Skeletal muscle cell (primary cell): Measurements from ENCODE around the gene TENT5C.

Source experiments
- DNase-seq: peaks from one replicate; pipeline ENCODE4 v3.0.0-alpha.2; 2010; ENCODE audit warnings: low read depth
- H3K4me3 ChIP-seq: 2 replicates; pipeline ENCODE4 v1.5.1; 2011; ENCODE audit warnings: low read depth, mild to moderate bottlenecking, control low read depth, low read length, moderate library complexity

Gene TENT5C

GRCh38 chr1:117609471-117609911, 3.6 kb downstream of the TENT5C start:
- no peak overlapping the region for H3K4me3 ChIP-seq
- no peak for DNase-seq

DNA sequence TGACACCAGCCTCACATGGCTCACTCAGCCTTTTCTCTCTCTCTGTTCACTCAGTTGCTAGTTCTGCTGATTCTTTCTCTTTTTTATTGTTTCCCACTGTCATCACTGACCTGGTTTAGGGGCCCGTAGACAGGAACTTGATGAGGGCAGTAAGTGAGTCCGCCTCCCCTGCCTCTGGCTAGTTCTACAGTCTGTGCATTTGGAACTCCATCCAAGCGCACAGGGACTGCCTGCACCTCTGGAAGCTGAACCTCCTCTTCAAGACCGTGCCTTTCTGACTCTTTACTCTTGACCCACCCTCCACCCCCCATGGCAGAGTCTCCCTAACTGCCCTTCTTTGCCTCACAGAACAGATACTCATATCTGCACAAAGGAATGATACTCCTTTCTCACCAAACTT, 4.2 kb downstream of the TENT5C start:
- DNase-seq, result no peak
- no peak overlapping the region for H3K4me3 ChIP-seq

GRCh38 chr1:117611121-117611601, 5.3 kb downstream of the TENT5C start:
- DNase-seq, result no peak
- H3K4me3 ChIP-seq, result no peak overlapping the region

DNA sequence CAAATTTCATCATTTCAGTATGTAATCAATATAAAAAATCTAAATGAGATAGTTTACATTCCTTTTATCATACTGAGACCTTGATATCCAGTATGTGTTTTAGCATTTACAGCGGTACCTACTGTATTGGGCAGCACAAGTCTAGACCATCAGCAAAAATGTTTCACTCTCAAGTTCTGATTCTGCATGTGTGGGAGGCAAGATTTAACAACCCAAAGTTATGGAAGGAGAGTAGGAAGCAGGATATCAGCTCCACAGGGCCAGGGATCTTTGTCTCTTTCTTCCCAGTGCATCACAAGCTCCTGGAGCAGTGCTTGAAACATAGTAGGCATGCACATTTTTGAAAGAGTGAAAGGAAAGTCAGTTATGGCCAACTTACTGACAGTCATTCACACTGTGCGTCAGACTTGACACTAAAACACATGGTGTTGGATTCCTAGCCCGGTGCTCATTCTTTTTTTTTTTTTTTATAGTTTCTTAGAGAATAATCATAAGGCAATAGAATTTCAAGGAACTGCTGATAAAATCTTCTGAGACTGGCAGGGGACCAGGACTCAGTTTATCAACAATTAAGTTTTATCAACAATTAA, 6.1 kb downstream of the TENT5C start:
- no peak overlapping the region for H3K4me3 ChIP-seq
- DNase-seq, result no peak

DNA sequence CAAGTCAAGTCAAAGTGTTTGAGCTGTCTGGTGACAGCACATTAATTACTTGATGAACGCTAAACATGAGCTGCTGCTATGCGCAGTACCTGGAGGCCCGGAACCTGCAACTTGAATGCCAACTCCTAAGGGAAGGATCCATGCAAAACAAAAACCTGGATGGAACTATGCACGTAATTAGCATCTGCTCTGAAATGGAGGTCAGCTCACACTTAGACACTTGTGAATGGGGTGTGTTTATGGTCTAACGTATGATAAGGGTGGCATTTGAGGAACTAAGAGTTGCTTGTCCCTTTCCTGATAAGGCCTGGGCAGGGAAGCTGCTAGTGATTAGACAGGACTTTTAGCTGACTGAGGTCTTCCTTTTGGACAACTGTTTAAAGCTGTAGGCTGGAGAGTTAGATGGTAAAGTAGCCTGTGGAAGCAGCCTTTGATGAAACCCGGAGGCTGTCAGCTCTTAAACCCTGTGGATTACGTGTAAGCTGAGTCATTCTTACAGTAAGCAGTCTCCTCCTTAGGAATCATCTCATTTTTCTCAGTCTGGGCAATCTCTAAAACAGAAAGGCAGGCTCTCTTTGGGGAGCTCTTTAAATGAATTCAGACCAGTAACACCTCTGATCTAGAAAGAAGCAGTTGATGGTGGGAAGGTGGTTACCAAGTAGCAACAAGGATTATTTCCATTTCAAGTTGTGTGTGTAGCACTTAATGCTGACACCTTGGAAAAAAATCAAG, 6.8 kb downstream of the TENT5C start:
- peak; percentile 58 for DNase-seq
- H3K4me3 ChIP-seq, result no peak overlapping the region

- no peak for DNase-seq
- H3K4me3 ChIP-seq, result no peak overlapping the region
These were observed 7.6 kb downstream of the TENT5C start for GRCh38 chr1:117613249-117613968.

- H3K4me3 ChIP-seq, result no peak overlapping the region
- no peak for DNase-seq
These were observed 8.3 kb downstream of the TENT5C start for GRCh38 chr1:117613969-117614729.

GRCh38 chr1:117615474-117615873, 9.6 kb downstream of the TENT5C start:
- DNase-seq, result no peak
- no peak overlapping the region for H3K4me3 ChIP-seq

DNA sequence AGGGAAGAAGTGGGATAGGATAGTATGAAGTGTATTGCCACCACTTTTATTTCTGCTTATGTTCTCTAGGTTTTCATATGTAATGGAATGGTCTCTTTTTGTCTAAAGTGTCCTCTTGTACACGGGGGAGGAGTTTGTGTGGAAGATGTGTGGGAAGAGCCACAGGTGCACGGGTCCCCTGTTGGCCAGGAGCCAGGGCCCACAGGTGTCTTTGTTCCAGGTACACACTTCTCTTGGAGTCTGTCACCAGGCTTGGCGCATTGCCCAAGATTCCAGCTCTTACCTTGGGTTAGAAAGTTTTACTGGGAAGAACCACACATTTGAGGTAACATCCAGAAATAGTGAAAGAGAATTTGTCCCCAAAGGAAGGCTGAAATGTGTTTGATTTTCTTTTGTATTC, 10.5 kb downstream of the TENT5C start:
- H3K4me3 ChIP-seq, result no peak overlapping the region
- DNase-seq, result no peak

DNA sequence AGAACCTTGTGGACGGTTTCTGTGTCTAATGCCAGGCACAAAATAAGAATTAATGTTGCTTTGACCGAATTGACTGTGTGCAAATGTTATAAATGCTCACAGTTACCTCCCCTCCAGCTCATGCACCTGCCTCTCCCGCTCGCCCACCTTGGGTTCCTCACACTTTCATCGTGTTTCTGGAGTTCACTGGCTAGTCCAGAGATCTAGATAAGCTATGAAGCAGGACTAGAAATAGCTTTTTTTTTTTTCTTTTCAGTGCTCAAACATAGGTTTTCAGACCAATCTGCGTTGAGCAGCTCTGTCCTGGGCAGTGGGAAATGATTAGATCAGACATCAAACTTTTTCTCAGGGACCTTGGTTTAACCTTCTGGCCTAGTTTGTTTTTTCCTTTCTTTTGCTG, 11.1 kb downstream of the TENT5C start:
- DNase-seq, result no peak
- no peak overlapping the region for H3K4me3 ChIP-seq

DNA sequence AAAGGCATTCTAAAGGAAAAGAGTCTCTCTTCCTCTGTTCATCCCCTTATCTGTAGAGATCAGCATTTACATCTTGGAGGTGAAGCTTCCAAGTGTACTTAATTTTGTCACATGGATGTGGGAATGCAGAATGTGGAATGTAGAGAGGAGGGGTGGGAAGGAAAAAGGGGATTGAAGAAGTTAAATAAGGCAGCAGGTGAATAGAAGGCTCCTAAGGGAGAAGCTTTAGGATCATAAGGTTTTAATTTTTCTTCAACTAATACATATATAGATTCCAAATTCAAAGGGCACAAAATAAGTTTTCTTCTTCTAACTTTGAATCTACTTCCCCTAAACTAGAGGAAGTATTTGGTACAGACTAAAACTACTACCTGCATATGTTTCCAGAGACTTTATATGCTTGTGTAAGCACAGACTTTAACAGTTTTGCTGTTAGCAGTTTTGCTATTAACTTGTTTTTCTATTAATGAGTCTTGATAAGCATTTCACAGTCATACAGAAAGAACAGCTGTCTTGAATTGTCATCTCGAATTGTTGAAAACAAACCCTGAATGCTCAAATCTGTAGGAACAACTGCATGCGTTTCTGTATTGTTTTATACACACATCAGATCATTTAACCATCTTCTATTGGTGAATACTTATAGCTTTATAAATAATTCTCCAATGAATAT, 12.7 kb downstream of the TENT5C start:
- no peak for DNase-seq
- no peak overlapping the region for H3K4me3 ChIP-seq

- no peak for DNase-seq
These were observed 14.6 kb downstream of the TENT5C start for GRCh38 chr1:117620440-117620839.

GRCh38 chr1:117621316-117621715, 15.5 kb downstream of the TENT5C start:
- DNase-seq, result no peak
- no peak overlapping the region for H3K4me3 ChIP-seq

More at GRCh38 chr1:117620440-117620839, 14.6 kb downstream of the TENT5C start:
- H3K4me3 ChIP-seq, result no peak overlapping the region

DNA sequence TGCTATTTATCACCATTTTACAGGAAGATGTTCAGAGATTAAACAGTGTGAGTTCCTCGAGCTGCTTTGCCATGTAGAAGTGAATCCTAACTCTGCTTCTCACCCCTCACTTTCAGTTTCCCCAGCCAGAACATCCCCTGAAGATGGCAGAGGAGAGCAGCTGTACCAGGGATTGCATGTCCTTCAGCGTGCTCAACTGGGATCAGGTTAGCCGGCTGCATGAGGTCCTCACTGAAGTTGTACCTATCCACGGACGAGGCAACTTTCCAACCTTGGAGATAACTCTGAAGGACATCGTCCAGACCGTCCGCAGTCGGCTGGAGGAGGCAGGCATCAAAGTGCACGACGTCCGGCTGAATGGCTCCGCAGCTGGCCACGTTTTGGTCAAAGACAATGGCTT, 16.9 kb downstream of the TENT5C start:
- H3K4me3 ChIP-seq, result no peak overlapping the region
- no peak for DNase-seq

GRCh38 chr1:117623141-117623540, 17.3 kb downstream of the TENT5C start:
- no peak overlapping the region for H3K4me3 ChIP-seq
- DNase-seq, result no peak

GRCh38 chr1:117623698-117624097, 17.9 kb downstream of the TENT5C start:
- no peak overlapping the region for H3K4me3 ChIP-seq
- no peak for DNase-seq

DNA sequence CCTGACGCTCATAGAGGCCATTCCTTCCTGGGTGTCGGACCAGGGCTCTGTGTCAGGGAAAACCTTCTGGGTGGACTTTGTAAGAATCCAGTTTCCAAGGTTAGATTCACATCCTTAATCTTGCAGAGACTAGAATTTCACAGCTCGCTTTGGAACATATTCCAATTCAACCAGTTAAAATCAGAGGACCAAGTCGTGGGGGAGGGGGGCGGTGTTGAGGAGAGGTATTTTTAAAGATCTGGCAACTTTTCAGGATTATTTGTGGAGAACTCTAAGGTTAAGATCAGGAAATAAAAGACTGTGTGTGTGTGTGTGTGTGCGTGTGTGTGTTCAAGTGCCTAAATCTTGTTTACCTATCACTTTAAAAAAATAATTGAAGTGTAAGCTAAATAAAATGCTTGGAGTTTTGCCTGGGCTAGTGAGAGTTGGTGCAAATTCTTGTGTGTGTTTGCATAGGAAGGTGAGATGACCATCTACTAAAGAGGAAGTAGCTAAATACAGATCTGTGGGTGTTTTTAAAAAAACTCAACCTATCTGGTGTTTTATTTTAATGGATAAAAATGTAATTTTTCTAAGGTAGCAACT, 21.8 kb downstream of the TENT5C start:
- DNase-seq, result no peak
- H3K4me3 ChIP-seq, result no peak overlapping the region

- no peak for DNase-seq
- no peak overlapping the region for H3K4me3 ChIP-seq
These were observed 22.5 kb downstream of the TENT5C start for GRCh38 chr1:117628343-117628742.
